Neural progenitor cell (in vitro differentiated cells): ENCODE data around the gene LAMA2. TPM values are rescaled to one million over a fixed set of nuclear protein-coding genes. Genes with fewer than 3 reads are reported as not detected.

Source experiments
- DNase-seq: peaks from one replicate; pipeline ENCODE4 v3.0.0-alpha.2; 2016; ENCODE audit warnings: low spot score
- H2AFZ ChIP-seq: fragments of 200-600 bp; sonication (generic); replicated peaks from 2 replicates; pipeline ENCODE4 v1.6.1; 2016; ENCODE audit warnings: antibody characterized with exemption
- H3F3A ChIP-seq: fragments of 200-600 bp; sonication (generic); 2 replicates; pipeline ENCODE4 v1.6.1; 2016; ENCODE audit warnings: antibody characterized with exemption, low read depth
- H3K27ac ChIP-seq: fragments of 200-600 bp; sonication (generic); 2 replicates; pipeline ENCODE4 v1.5.1; 2016; ENCODE audit warnings: mild to moderate bottlenecking
- H3K27me3 ChIP-seq: fragments of 200-600 bp; sonication (generic); 2 replicates; pipeline ENCODE4 v1.6.1; 2016; ENCODE audit warnings: mild to moderate bottlenecking, moderate library complexity
- H3K36me3 ChIP-seq: fragments of 200-600 bp; sonication (generic); 2 replicates; pipeline ENCODE4 v1.5.1; 2016
- H3K4me1 ChIP-seq: fragments of 200-600 bp; sonication (generic); 2 replicates; pipeline ENCODE4 v1.6.1; 2016; ENCODE audit warnings: mixed run types
- H3K4me2 ChIP-seq: fragments of 200-600 bp; sonication (generic); 2 replicates; pipeline ENCODE4 v1.6.1; 2016
- H3K4me3 ChIP-seq: fragments of 200-600 bp; sonication (generic); 2 replicates; pipeline ENCODE4 v1.5.1; 2016
- H3K79me2 ChIP-seq: fragments of 200-600 bp; sonication (generic); 2 replicates; pipeline ENCODE4 v1.6.1; 2016; ENCODE audit warnings: low read depth
- H3K9ac ChIP-seq: fragments of 200-600 bp; sonication (generic); 2 replicates; pipeline ENCODE4 v1.6.1; 2016
- H3K9me3 ChIP-seq: fragments of 200-600 bp; sonication (generic); 2 replicates; pipeline ENCODE4 v1.5.1; 2016; ENCODE audit warnings: low read depth
- H4K20me1 ChIP-seq: fragments of 200-600 bp; sonication (generic); 2 replicates; pipeline ENCODE4 v1.6.1; 2016; ENCODE audit warnings: low read depth
- H3K27ac Mint-ChIP-seq: 3 replicates; pipeline ENCODE4 v1.8.0; 2021; ENCODE audit warnings: mixed read lengths
- H3K27me3 Mint-ChIP-seq: 2 replicates; pipeline ENCODE4 v1.8.0; 2022; ENCODE audit warnings: low read depth, mild to moderate bottlenecking, inconsistent platforms, moderate library complexity, mixed read lengths; ENCODE audit not compliant: insufficient read depth
- H3K36me3 Mint-ChIP-seq: 3 replicates; pipeline ENCODE4 v1.8.0; 2021; ENCODE audit warnings: mixed read lengths
- H3K4me1 Mint-ChIP-seq: 3 replicates; pipeline ENCODE4 v1.8.0; 2021; ENCODE audit warnings: mixed read lengths
- H3K4me3 Mint-ChIP-seq: 3 replicates; pipeline ENCODE4 v1.8.0; 2021; ENCODE audit warnings: mild to moderate bottlenecking, moderate library complexity, mixed read lengths
- H3K9me3 Mint-ChIP-seq: 3 replicates; pipeline ENCODE4 v1.8.0; 2020; ENCODE audit warnings: mixed read lengths
- EZH2 ChIP-seq: fragments of 200-600 bp; sonication (generic); IDR thresholded peaks from 2 replicates; pipeline ENCODE4 v1.6.1; 2017; ENCODE audit warnings: antibody characterized with exemption, mild to moderate bottlenecking, moderate library complexity
- EZH2phosphoT487 ChIP-seq: fragments of 200-600 bp; sonication (generic); IDR thresholded peaks from 2 replicates; pipeline ENCODE4 v1.6.1; 2017; ENCODE audit warnings: antibody characterized with exemption
- total RNA-seq: library from RNA; depleted of rRNA; stranded (reverse); fragments of >200 nt; gene quantifications from 2 replicates; pipeline ENCODE4 v1.2.3, GENCODE V29; 2015; ENCODE audit warnings: low replicate concordance
- TF ChIP-seq, protein P1 (sequence below): fragments of 200-600 bp; sonication (generic); IDR thresholded peaks from 2 replicates; pipeline ENCODE4 v1.5.1; 2017; ENCODE audit warnings: antibody characterized with exemption, mild to moderate bottlenecking

Gene LAMA2
- total RNA-seq, 1 donor from 2014 or later: 1.5 TPM

- no peaks in the 10 kb centered on the region for H4K20me1 ChIP-seq
- H3K4me3 ChIP-seq: no peak overlapping the region
- no peaks in the 10 kb centered on the region for H3K27me3 ChIP-seq
- no peaks in the 10 kb centered on the region for H3F3A ChIP-seq
- H3K36me3 ChIP-seq: no peaks in the 10 kb centered on the region
- Mint-ChIP-seq H3K27me3 (no peaks in the 10 kb centered on the region), H3K4me1 (peaks cover 18% of the 10 kb centered on the region), H3K9me3 (no peaks in the 10 kb centered on the region), H3K27ac (no peak overlapping the region), H3K36me3 (no peaks in the 10 kb centered on the region), H3K4me3 (no peak overlapping the region)
- no peak overlapping the region for H3K9ac ChIP-seq
- no peak overlapping the region for H2AFZ ChIP-seq
- H3K9me3 ChIP-seq: no peaks in the 10 kb centered on the region
- H3K79me2 ChIP-seq: no peaks in the 10 kb centered on the region
- no peak overlapping the region for H3K27ac ChIP-seq
- peaks cover 7% of the 10 kb centered on the region for H3K4me1 ChIP-seq
- no peak overlapping the region for H3K4me2 ChIP-seq
- TF ChIP-seq, protein P1, sequence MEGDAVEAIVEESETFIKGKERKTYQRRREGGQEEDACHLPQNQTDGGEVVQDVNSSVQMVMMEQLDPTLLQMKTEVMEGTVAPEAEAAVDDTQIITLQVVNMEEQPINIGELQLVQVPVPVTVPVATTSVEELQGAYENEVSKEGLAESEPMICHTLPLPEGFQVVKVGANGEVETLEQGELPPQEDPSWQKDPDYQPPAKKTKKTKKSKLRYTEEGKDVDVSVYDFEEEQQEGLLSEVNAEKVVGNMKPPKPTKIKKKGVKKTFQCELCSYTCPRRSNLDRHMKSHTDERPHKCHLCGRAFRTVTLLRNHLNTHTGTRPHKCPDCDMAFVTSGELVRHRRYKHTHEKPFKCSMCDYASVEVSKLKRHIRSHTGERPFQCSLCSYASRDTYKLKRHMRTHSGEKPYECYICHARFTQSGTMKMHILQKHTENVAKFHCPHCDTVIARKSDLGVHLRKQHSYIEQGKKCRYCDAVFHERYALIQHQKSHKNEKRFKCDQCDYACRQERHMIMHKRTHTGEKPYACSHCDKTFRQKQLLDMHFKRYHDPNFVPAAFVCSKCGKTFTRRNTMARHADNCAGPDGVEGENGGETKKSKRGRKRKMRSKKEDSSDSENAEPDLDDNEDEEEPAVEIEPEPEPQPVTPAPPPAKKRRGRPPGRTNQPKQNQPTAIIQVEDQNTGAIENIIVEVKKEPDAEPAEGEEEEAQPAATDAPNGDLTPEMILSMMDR: no peak
- no peak for TF ChIP-seq EZH2phosphoT487
- no peak for DNase-seq
Observed at GRCh38 chr6:129447198-129447565, 564.2 kb downstream of the LAMA2 start.

- Mint-ChIP-seq H3K4me1 (peaks cover 16% of the 10 kb centered on the region), H3K27ac (no peak overlapping the region), H3K9me3 (no peaks in the 10 kb centered on the region), H3K27me3 (no peaks in the 10 kb centered on the region), H3K36me3 (no peaks in the 10 kb centered on the region), H3K4me3 (no peak overlapping the region)
- TF ChIP-seq EZH2 (no peak), EZH2phosphoT487 (no peak)
- TF ChIP-seq, protein P1: no peak
- no peaks in the 10 kb centered on the region for H3K27me3 ChIP-seq
- peaks cover 7% of the 10 kb centered on the region for H3K4me1 ChIP-seq
- H2AFZ ChIP-seq: no peak overlapping the region
- DNase-seq: no peak
- no peaks in the 10 kb centered on the region for H3K79me2 ChIP-seq
- H3K4me3 ChIP-seq: no peak overlapping the region
- no peak overlapping the region for H3K27ac ChIP-seq
- no peaks in the 10 kb centered on the region for H3K9me3 ChIP-seq
- H3K36me3 ChIP-seq: no peaks in the 10 kb centered on the region
- H4K20me1 ChIP-seq: no peaks in the 10 kb centered on the region
- H3F3A ChIP-seq: no peaks in the 10 kb centered on the region
- H3K9ac ChIP-seq: no peak overlapping the region
- no peak overlapping the region for H3K4me2 ChIP-seq
Observed at GRCh38 chr6:129448965-129449364, 566.0 kb downstream of the LAMA2 start.

DNA sequence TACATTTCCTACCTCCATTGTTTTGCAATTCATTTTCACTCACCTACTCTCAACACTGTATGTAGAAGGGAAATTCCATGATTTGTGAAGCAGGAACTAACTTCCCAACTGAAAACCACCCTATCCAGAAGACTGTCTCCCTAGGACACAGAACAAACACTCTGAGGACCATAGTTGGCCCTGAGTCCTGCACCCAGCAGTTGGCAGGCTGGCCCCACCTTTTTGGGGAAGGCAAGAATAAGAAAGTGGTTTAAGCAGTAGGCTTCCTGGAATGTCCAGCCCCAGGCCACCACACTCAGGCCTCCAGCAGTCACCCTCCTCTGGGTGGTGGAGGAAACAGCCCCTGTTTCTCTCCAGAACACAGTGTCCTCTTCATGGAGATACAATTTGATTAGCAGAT, 568.2 kb downstream of the LAMA2 start:
- Histone ChIP-seq H3K79me2 (no peaks in the 10 kb centered on the region), H3F3A (no peaks in the 10 kb centered on the region), H3K9ac (no peak overlapping the region), H3K4me1 (peaks cover 7% of the 10 kb centered on the region), H3K27ac (no peak overlapping the region), H2AFZ (no peak overlapping the region), H3K4me2 (no peak overlapping the region), H4K20me1 (no peaks in the 10 kb centered on the region), H3K9me3 (no peaks in the 10 kb centered on the region), H3K36me3 (no peaks in the 10 kb centered on the region), H3K27me3 (no peaks in the 10 kb centered on the region), H3K4me3 (no peak overlapping the region)
- H3K36me3 Mint-ChIP-seq: no peaks in the 10 kb centered on the region
- no peak overlapping the region for H3K27ac Mint-ChIP-seq
- H3K4me3 Mint-ChIP-seq: no peak overlapping the region
- H3K27me3 Mint-ChIP-seq: no peaks in the 10 kb centered on the region
- DNase-seq: no peak
- H3K4me1 Mint-ChIP-seq: peaks cover 4% of the 10 kb centered on the region
- no peaks in the 10 kb centered on the region for H3K9me3 Mint-ChIP-seq
- TF ChIP-seq, protein P1: no peak
- TF ChIP-seq EZH2 (no peak), EZH2phosphoT487 (no peak)

- Mint-ChIP-seq H3K4me1 (no peaks in the 10 kb centered on the region), H3K27ac (no peak overlapping the region), H3K36me3 (no peaks in the 10 kb centered on the region), H3K4me3 (no peak overlapping the region), H3K9me3 (no peaks in the 10 kb centered on the region), H3K27me3 (no peaks in the 10 kb centered on the region)
- Histone ChIP-seq H3K27ac (no peak overlapping the region), H3K4me2 (no peak overlapping the region), H3K36me3 (no peaks in the 10 kb centered on the region), H2AFZ (no peak overlapping the region), H3K27me3 (no peaks in the 10 kb centered on the region), H3K9ac (no peak overlapping the region), H3F3A (no peaks in the 10 kb centered on the region), H3K9me3 (no peaks in the 10 kb centered on the region), H3K4me1 (no peaks in the 10 kb centered on the region), H4K20me1 (no peaks in the 10 kb centered on the region), H3K4me3 (no peak overlapping the region), H3K79me2 (no peaks in the 10 kb centered on the region)
- no peak for DNase-seq
- no peak for TF ChIP-seq EZH2phosphoT487
- no peak for TF ChIP-seq EZH2
- TF ChIP-seq, protein P1: no peak
Observed at GRCh38 chr6:129453073-129453472, 570.1 kb downstream of the LAMA2 start.
